BLaER1 (cell line): ENCODE results near the gene GRK5.

Experiments
- H3K27ac ChIP-seq: shearing (Covaris generic); formaldehyde crosslinking; 2 replicates; pipeline ENCODE4 v1.8.1; 2022
- H3K27me3 ChIP-seq: shearing (Covaris generic); formaldehyde crosslinking; 2 replicates; pipeline ENCODE4 v1.8.1; 2022
- H3K36me3 ChIP-seq: shearing (Covaris generic); formaldehyde crosslinking; 2 replicates; pipeline ENCODE4 v1.8.1; 2022
- H3K4me1 ChIP-seq: shearing (Covaris generic); formaldehyde crosslinking; 2 replicates; pipeline ENCODE4 v1.8.1; 2022
- H3K4me2 ChIP-seq: shearing (Covaris generic); formaldehyde crosslinking; 2 replicates; pipeline ENCODE4 v1.8.1; 2022
- H3K4me3 ChIP-seq: shearing (Covaris generic); formaldehyde crosslinking; 2 replicates; pipeline ENCODE4 v1.8.1; 2022
- H3K9ac ChIP-seq: shearing (Covaris generic); formaldehyde crosslinking; 2 replicates; pipeline ENCODE4 v1.8.1; 2022
- H3K9me3 ChIP-seq: shearing (Covaris generic); formaldehyde crosslinking; 2 replicates; pipeline ENCODE4 v1.8.1; 2022
- H4K20me1 ChIP-seq: shearing (Covaris generic); formaldehyde crosslinking; 2 replicates; pipeline ENCODE4 v1.8.1; 2022
- Cebpa-rat ChIP-seq: shearing (Covaris generic); IDR thresholded peaks from 2 replicates; pipeline ENCODE4 v1.8.1; 2022

Gene GRK5

DNA sequence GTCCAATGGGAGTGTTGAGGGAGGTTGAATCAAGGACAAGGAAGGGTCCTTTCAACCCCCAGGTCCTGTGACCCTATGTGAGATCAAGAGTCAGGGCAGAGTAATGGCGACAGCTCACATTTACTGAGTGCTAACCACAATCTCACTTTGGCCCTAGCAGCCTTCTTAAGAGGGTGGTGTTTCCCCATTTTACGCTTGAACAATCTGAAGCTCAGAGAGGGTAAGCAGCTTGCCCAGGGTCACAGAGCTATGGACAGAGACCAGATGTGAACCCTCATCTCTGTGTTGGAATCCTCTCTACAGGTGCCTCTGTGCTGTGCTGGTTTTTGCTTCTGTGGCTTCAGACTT is 102.0 kb downstream of the GRK5 start:
- Histone ChIP-seq H3K4me1 (peaks cover 74% of the 10 kb centered on the region), H3K4me2 (peak overlapping the region; percentile 41; the same call in 1 of the 2 replicates), H4K20me1 (peaks cover 38% of the 10 kb centered on the region), H3K9me3 (no peaks in the 10 kb centered on the region), H3K27me3 (peaks cover 51% of the 10 kb centered on the region), H3K36me3 (no peaks in the 10 kb centered on the region), H3K4me3 (no peak overlapping the region), H3K9ac (no peak overlapping the region), H3K27ac (no peak overlapping the region)
- no peak for TF ChIP-seq Cebpa-rat

- peaks cover 73% of the 10 kb centered on the region for H3K4me1 ChIP-seq
- no peak overlapping the region for H3K27ac ChIP-seq
- H3K36me3 ChIP-seq = no peaks in the 10 kb centered on the region
- no peak overlapping the region for H3K9ac ChIP-seq
- peaks cover 49% of the 10 kb centered on the region for H4K20me1 ChIP-seq
- H3K4me3 ChIP-seq = no peak overlapping the region
- H3K4me2 ChIP-seq = no peak overlapping the region
- TF ChIP-seq Cebpa-rat = no peak
- H3K27me3 ChIP-seq = peaks cover 65% of the 10 kb centered on the region
- no peaks in the 10 kb centered on the region for H3K9me3 ChIP-seq
These were observed 103.4 kb downstream of the GRK5 start for GRCh38 chr10:119310806-119311205.

DNA sequence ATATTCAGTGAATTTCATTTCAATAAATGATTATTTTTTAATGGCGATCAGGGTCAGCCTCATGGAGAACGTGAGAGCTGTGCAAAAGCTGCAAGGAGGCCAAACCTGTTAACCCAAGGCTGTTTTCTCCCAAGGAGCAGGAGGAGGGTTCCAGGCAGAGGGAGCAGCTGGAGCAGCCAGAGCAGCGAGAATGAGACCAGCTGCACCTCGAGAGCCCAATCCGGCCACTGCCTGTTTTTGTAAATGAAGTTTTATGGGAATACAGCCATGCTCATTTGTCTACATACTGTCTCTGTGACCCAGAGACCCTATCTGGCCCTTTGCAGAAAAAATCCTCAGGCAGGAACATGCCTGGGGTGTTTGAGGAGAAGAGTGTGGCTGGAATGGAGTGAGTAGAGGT is 104.9 kb downstream of the GRK5 start:
- 0 out of 2 replicates have a peak overlapping the region, but pooled peaks have one; percentile 77 for H3K4me2 ChIP-seq
- no peaks in the 10 kb centered on the region for H3K9me3 ChIP-seq
- H3K27ac ChIP-seq = no peak overlapping the region
- peaks cover 51% of the 10 kb centered on the region for H4K20me1 ChIP-seq
- H3K27me3 ChIP-seq = peaks cover 80% of the 10 kb centered on the region
- H3K36me3 ChIP-seq = no peaks in the 10 kb centered on the region
- peaks cover 60% of the 10 kb centered on the region for H3K4me1 ChIP-seq
- no peak for TF ChIP-seq Cebpa-rat
- H3K9ac ChIP-seq = no peak overlapping the region
- H3K4me3 ChIP-seq = no peak overlapping the region

- Histone ChIP-seq H3K36me3 (no peaks in the 10 kb centered on the region), H4K20me1 (peaks cover 57% of the 10 kb centered on the region), H3K27ac (no peak overlapping the region), H3K9ac (no peak overlapping the region), H3K27me3 (peaks cover 87% of the 10 kb centered on the region), H3K4me1 (peaks cover 53% of the 10 kb centered on the region), H3K4me2 (peak overlapping the region; percentile 77), H3K9me3 (no peaks in the 10 kb centered on the region), H3K4me3 (no peak overlapping the region)
- no peak for TF ChIP-seq Cebpa-rat
These were observed 105.7 kb downstream of the GRK5 start for GRCh38 chr10:119313024-119313423.

- H4K20me1 ChIP-seq = peaks cover 62% of the 10 kb centered on the region
- peaks cover 93% of the 10 kb centered on the region for H3K27me3 ChIP-seq
- H3K4me2 ChIP-seq = peak overlapping the region; percentile 77
- no peaks in the 10 kb centered on the region for H3K9me3 ChIP-seq
- no peaks in the 10 kb centered on the region for H3K36me3 ChIP-seq
- H3K27ac ChIP-seq = no peak overlapping the region
- peaks cover 48% of the 10 kb centered on the region for H3K4me1 ChIP-seq
- H3K4me3 ChIP-seq = no peak overlapping the region
- TF ChIP-seq Cebpa-rat = no peak
- H3K9ac ChIP-seq = no peak overlapping the region
These were observed 106.3 kb downstream of the GRK5 start for GRCh38 chr10:119313644-119314043.

- H4K20me1 ChIP-seq = peaks cover 66% of the 10 kb centered on the region
These were observed 106.7 kb downstream of the GRK5 start for GRCh38 chr10:119314061-119314460.

GRCh38 chr10:119314486-119314885 is 107.1 kb downstream of the GRK5 start:
- Histone ChIP-seq H3K4me1 (peaks cover 39% of the 10 kb centered on the region), H3K9ac (no peak overlapping the region), H3K36me3 (no peaks in the 10 kb centered on the region), H4K20me1 (peaks cover 71% of the 10 kb centered on the region), H3K27me3 (peaks cover 94% of the 10 kb centered on the region), H3K4me3 (no peak overlapping the region), H3K4me2 (peak overlapping the region; percentile 77), H3K9me3 (no peaks in the 10 kb centered on the region), H3K27ac (no peak overlapping the region)
- no peak for TF ChIP-seq Cebpa-rat

More at GRCh38 chr10:119314061-119314460, 106.7 kb downstream of the GRK5 start:
- Histone ChIP-seq H3K9ac (no peak overlapping the region), H3K4me2 (peak overlapping the region; percentile 77), H3K27ac (no peak overlapping the region), H3K36me3 (no peaks in the 10 kb centered on the region), H3K27me3 (peaks cover 93% of the 10 kb centered on the region), H3K9me3 (no peaks in the 10 kb centered on the region), H3K4me1 (peaks cover 43% of the 10 kb centered on the region), H3K4me3 (no peak overlapping the region)
- no peak for TF ChIP-seq Cebpa-rat

DNA sequence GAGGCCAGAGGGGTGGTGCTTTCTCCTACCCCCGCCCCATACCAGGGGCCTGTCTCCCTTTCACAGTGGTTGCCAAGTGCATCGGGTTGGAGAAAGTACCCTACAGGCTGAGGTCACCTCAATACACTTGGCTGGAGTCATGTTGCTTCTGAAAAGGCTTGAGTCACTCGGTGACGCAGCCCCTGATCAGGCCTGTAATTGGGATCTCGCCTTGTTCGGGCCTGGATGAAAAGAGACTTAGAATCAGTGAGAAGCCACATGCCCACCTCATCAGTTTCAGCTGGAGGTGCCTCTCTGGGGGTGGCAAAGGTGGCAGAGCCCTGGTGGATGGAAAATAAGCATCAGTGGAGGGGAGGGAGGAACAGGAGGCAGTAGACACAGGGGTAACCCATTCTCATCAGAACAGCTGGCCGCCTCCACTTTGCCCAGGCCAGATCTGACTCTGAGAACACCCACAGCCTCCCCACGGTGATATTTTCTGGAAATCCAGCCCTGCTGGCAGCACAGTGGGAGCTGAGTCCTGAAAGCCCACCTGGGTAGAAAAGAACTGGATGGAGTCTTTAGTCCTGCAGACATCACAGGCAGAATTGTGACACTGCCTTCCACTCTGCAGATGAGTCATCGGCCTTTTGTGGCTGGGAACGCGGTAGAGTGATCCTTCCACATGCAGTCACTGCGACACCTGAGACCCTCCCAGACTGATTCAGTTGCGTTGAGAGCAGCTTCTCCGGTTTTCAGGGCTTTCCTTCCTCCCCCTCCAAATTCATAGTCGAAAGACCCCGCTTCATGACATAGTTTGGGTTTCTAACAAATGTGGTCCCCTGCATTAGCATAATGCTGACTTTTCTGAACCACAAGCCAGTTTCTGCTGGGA is 108.0 kb downstream of the GRK5 start:
- peaks cover 37% of the 10 kb centered on the region for H3K4me1 ChIP-seq
- peaks cover 75% of the 10 kb centered on the region for H4K20me1 ChIP-seq
- peaks cover 96% of the 10 kb centered on the region for H3K27me3 ChIP-seq

GRCh38 chr10:119316002-119316358 is 108.6 kb downstream of the GRK5 start:
- Histone ChIP-seq H3K4me1 (peaks cover 37% of the 10 kb centered on the region), H3K27ac (no peak overlapping the region), H3K27me3 (peaks cover 93% of the 10 kb centered on the region), H3K9me3 (no peaks in the 10 kb centered on the region), H3K36me3 (no peaks in the 10 kb centered on the region), H3K9ac (no peak overlapping the region), H4K20me1 (peaks cover 82% of the 10 kb centered on the region), H3K4me2 (0 out of 2 replicates have a peak overlapping the region, but pooled peaks have one; percentile 4), H3K4me3 (no peak overlapping the region)
- no peak for TF ChIP-seq Cebpa-rat

More for the DNA sequence above, 108.0 kb downstream of the GRK5 start:
- Histone ChIP-seq H3K9me3 (no peaks in the 10 kb centered on the region), H3K4me3 (no peak overlapping the region), H3K27ac (no peak overlapping the region), H3K4me2 (peak overlapping the region; percentile 4; the same call in 1 of the 2 replicates), H3K36me3 (no peaks in the 10 kb centered on the region), H3K9ac (no peak overlapping the region)
- no peak for TF ChIP-seq Cebpa-rat

- no peak for TF ChIP-seq Cebpa-rat
- Histone ChIP-seq H3K9ac (no peak overlapping the region), H3K27ac (no peak overlapping the region), H3K9me3 (no peaks in the 10 kb centered on the region), H3K4me2 (no peak overlapping the region), H3K36me3 (no peaks in the 10 kb centered on the region), H3K27me3 (peaks cover 89% of the 10 kb centered on the region), H3K4me3 (no peak overlapping the region), H3K4me1 (peaks cover 37% of the 10 kb centered on the region), H4K20me1 (peaks cover 82% of the 10 kb centered on the region)
These were observed 109.3 kb downstream of the GRK5 start for GRCh38 chr10:119316729-119317097.
